NCI-H2196 treated with DMSO at 0.1 percent for 48 hours (cell line): ENCODE results near the gene UBIAD1.
"Not testable (repeated sequence)": the region's sequence is repeated elsewhere in the genome, so short reads cannot be mapped to it uniquely, and the experiment has no call there.

ENCODE experiments used
- DNase-seq: peaks from one replicate; lab custom pipeline; 2025; ENCODE audit not compliant: unreplicated experiment; lab: John Stamatoyannopoulos, UW

Gene UBIAD1

GRCh38 chr1:11272832-11273594 lies at the start of gene UBIAD1:
TSS of gene UBIAD1 (plus strand) at chr1:11273198. CDS start at chr1:11273532, 334 bp downstream.
- peak; percentile 84 for DNase-seq

DNA sequence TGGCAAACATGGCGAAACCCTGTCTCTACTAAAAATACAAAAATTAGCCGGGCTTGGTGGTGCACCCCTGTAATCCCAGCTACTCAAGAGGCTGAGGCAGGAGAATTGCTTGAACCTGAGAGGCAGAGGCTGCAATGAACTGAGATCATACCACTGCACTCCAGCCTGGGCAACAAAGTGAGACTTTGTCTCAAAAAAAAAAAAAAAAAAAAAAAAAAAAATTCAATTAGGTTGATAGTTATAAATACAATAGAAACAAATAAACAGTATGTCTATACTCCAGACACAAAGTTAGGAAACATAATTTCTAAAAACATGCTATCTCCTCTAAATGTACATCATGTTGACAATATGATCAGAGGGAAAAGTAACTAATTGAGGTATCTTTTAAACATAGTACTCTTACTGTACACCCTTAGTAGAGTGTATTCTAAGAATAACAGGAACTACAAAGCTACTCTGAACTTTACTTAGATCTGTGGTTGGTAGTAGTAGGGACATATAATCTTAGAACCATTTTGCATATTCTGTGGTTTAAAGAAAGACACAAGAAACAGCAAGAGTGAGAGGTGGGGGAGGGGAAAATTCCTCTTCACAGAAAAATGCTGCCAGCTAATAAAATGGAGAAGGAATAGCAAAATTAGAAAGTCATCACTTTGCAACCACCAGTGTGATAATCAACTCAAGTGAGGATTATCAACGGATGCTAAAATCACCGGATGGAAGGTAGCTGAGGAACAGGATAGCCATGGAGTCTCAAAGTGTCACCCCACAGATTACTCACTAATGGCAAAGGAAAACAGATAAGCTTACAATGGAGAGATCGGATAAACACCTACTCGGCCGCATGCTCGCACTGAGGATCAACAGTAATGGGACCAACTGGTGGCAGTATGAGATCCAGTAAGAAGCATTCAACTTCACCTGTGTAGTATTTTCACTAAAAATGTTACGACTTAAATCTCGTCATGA lies 45.6 kb upstream of the UBIAD1 start:
- DNase-seq: no peak

GRCh38 chr1:11229203-11229602 lies 43.8 kb upstream of the UBIAD1 start:
- no peak for DNase-seq

DNA sequence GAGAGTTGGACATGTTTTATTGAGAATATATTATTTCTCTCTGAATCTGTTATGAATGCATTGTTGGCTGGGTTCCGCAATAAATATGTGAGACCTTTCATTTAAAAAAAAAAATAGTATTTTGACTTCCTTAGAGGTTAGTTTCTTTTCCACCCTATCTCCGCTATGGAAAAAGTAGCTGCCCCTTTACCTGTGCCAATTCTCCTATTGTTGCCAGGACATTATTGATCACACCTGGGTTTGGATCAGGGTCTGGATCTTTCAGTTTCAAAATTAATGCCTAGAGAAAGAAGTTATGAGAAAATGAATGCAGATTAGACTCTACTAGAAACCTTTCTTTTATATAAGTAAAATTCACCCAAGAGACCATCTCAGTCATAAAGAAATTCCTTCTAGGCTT lies 39.8 kb upstream of the UBIAD1 start:
- no peak for DNase-seq

DNA sequence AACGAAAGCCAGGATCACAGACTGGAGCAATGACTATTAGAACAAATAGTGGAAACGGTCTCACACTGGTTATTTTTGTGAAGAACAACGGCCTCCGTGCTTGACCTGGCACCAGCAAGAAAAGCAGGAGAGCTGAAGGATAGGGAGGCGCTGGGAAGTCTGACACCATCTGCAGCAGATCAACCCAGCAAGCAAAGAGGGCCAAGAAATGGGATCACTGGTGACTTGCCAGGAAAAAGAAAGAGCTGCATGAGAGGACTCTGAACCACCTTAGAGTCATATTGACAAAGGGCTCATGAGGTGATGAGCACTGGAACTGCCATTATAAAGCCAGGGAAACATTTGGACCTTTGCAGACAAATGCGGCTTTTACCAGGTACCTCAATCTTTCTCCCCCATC lies 35.6 kb upstream of the UBIAD1 start:
- no peak for DNase-seq

- DNase-seq: no peak
These were observed 34.7 kb upstream of the UBIAD1 start for GRCh38 chr1:11238311-11238710.

- no peak for DNase-seq
These were observed 27.8 kb upstream of the UBIAD1 start for GRCh38 chr1:11245248-11245647.

- DNase-seq: no peak
These were observed 26.9 kb upstream of the UBIAD1 start for GRCh38 chr1:11245904-11246719.

DNA sequence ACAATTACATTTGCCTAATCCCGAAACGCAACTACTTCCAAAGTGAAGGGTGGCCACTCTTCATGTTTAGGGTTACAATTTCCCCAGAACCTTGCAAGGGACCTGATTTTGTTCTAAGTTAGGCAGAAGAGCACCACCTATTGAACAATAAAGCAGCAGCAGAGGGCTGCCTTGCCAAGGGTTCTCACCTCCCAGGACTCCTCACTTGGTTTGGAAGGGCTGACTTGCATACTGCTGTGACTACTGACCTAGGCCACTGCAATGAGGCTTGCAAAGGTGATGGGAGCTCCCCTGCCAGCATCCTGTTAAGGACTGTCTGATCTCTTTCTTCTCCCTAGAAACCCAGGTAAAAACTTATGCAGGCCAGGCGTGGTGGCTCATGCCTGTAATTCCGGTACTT lies 24.8 kb upstream of the UBIAD1 start:
- DNase-seq: no peak

- no peak for DNase-seq
These were observed 20.5 kb upstream of the UBIAD1 start for GRCh38 chr1:11252538-11252937.

- no peak for DNase-seq
These were observed 19.8 kb upstream of the UBIAD1 start for GRCh38 chr1:11253226-11253625.

- DNase-seq: no peak
These were observed 16.7 kb upstream of the UBIAD1 start for GRCh38 chr1:11256299-11256698.

- peak; percentile 99 for DNase-seq
These were observed 10.6 kb upstream of the UBIAD1 start, which contains the start of gene MTOR for GRCh38 chr1:11262171-11263049. TSS of gene MTOR (minus strand) at chr1:11262551. CDS start at chr1:11259409, 3,142 bp downstream.

- DNase-seq: no peak
These were observed 6.5 kb upstream of the UBIAD1 start for GRCh38 chr1:11266268-11267074.

DNA sequence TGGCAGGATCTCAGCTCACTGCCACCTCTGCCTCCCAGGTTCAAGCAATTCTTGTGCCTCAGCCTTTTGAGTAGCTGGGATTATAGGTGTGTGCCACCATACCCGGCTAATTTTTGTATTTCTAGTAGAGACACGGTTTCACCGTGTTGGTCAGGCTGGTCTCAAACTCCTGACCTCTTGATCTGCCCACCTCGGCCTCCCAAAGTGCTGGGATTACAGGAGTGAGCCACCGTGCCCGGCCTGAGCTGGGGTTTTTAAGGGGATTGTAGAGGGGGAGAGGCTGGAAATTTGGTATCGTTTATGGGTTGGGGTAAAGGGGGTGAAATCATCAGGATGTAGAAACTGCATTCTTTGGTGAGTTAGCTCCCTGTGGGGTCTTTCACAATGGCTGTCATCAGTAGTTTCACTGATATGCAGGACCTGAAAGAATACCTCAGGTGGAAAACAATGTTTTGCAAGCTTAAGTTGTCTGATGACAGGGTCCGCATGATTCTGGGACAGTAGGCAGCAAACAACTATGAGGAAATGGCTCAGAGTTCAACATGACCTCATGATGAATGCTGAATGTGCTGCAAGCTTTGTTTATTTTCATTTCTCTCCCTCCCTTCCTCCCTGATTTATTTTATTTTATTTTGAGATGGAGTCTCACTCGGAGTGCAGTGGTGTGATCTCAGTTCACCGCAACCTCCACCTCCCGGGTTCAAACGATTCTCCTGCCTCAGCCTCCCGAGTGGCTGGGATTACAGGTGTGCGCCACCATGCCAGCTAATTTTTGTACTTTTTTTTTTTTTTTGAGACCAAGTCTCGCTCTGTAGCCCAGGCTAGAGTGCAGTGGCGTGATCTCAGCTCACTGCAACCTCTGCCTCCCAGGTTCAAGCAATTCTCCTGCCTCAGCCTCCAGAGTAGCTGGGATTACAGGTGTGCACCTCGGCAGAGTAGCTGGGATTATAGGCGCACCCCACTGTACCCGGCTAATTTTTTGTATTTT lies 5.4 kb upstream of the UBIAD1 start:
- not testable (repeated sequence) for DNase-seq

DNA sequence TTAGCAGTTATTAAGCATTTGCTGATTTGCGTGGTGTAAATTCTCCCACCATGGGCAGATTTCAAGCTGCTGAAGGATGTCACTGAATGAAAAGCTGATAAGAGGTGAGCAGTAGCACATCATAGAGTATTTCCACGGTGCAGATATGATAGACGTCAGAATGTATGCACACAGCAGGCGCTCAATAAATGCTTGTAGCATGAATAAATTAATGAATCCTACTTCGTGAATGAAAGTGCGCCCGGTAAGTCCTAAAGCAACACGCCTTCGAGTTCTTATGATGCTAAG lies 510 bp upstream of the UBIAD1 start:
- DNase-seq: no peak

DNA sequence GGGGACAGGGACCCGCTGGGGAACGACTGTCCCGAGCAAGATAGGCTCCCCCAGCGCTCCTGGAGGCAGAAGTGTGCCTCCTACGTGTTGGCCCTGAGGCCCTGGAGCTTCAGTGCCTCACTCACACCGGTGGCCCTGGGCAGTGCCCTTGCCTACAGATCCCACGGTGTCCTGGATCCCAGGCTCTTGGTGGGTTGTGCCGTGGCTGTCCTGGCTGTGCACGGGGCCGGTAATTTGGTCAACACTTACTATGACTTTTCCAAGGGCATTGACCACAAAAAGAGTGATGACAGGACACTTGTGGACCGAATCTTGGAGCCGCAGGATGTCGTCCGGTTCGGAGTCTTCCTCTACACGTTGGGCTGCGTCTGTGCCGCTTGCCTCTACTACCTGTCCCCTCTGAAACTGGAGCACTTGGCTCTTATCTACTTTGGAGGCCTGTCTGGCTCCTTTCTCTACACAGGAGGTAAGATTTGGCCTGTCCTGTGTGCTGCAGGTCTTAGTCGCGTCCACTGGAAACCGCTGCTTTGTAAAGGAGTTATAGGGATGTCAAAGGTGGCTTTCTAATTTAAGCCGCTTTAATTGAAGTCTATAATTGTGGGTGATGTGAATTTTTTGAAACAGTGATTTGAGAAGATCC lies 717 bp downstream of the UBIAD1 start:
- no peak for DNase-seq

- no peak for DNase-seq
These were observed 6.2 kb downstream of the UBIAD1 start for GRCh38 chr1:11279152-11279551.
